Esophagus (tissue), 2 donors: ENCODE data around the gene AP2B1. TPM values are rescaled to one million over a fixed set of nuclear protein-coding genes. Genes with fewer than 3 reads are reported as not detected.
A peak's percentile ranks its signal among the peaks of the same experiment; 100 is the strongest.

Experiments
- H3K27ac ChIP-seq, 2 donors: one replicate each; pipeline ENCODE4 v1.5.1; 2013; ENCODE audit warnings: low read depth in 2 of 2, mild to moderate bottlenecking in 2 of 2, inconsistent platforms in 1 of 2, low read length in 1 of 2, moderate library complexity in 1 of 2
- H3K27me3 ChIP-seq, 2 donors: one replicate each; pipeline ENCODE4 v1.6.1; 2013; ENCODE audit warnings: low read length in 2 of 2, control low read depth in 1 of 2, mild to moderate bottlenecking in 1 of 2; ENCODE audit not compliant: insufficient read depth in 2 of 2, control insufficient read depth in 1 of 2
- H3K36me3 ChIP-seq, 2 donors: one replicate each; pipeline ENCODE4 v1.6.1; 2013; ENCODE audit warnings: low read length in 1 of 2; ENCODE audit not compliant: control insufficient read depth in 2 of 2, insufficient read depth in 2 of 2
- H3K4me1 ChIP-seq, 2 donors: one replicate each; pipeline ENCODE4 v1.6.1; 2013; ENCODE audit warnings: low read length in 1 of 2; ENCODE audit not compliant: control insufficient read depth in 2 of 2, insufficient read depth in 2 of 2
- H3K4me3 ChIP-seq, 2 donors: one replicate each; pipeline ENCODE4 v1.5.1; 2013; ENCODE audit warnings: low read length in 2 of 2, mild to moderate bottlenecking in 2 of 2, low read depth in 1 of 2, moderate library complexity in 1 of 2
- H3K9me3 ChIP-seq, 2 donors: one replicate each; pipeline ENCODE4 v1.6.1; 2013; ENCODE audit warnings: mild to moderate bottlenecking in 2 of 2, low read depth in 1 of 2, low read length in 1 of 2, moderate library complexity in 1 of 2; ENCODE audit not compliant: control insufficient read depth in 2 of 2, insufficient read depth in 1 of 2
- WGBS, 2 donors: extraction: QIAGEN DNeasy Blood & Tissue Kit; methylation state at CpG; one replicate each; pipeline ENCODE4 v1.1.7; 2013; 5-methylcytosine and 5-hydroxymethylcytosine counted together
- polyA plus RNA-seq, 2 donors: library from polyadenylated mRNA; stranded (reverse); fragments of 200-250 nt; gene quantifications; one replicate each; pipeline ENCODE4 v1.2.3, GENCODE V29; 2013
- donor health status: healthy with polysubstance abuse.
- donor health status: Bipolar disorder and iron deficiency.

AP2B1 gene
- 10 to 100 TPM; 13.2 to 14.3 TPM for polyA plus RNA-seq

- Histone ChIP-seq H3K4me3 (peak within 1 kb of the TSS; percentile 72 to 92), H3K27ac (peak within 1 kb of the TSS; percentile 86 to 96), H3K4me1 (no peaks in the 10 kb centered on the region), H3K27me3 (no peaks in the 10 kb centered on the region), H3K36me3 (no peaks in the 10 kb centered on the region), H3K9me3 (no peaks in the 10 kb centered on the region)
- WGBS, 2 donors = 0% methylated on average over 49 to 50 of the region's 50 CpGs
Observed at GRCh38 chr17:35587074-35587961, at the start of gene AP2B1. AP2B1 (plus strand) TSS chr17:35587322; CDS start chr17:35594031, 6,709 bp downstream.

- H3K4me3 ChIP-seq = peak within 1 kb of the TSS in 1 of 2 donors; percentile 13
- no peaks in the 10 kb centered on the region for H3K9me3 ChIP-seq
- no peaks in the 10 kb centered on the region for H3K4me1 ChIP-seq
- peak within 1 kb of the TSS; percentile 17 to 25 for H3K27ac ChIP-seq
- WGBS, 2 donors = 26 to 28% methylated on average over 2 of the region's 2 CpGs
- no peaks in the 10 kb centered on the region for H3K36me3 ChIP-seq
- no peaks in the 10 kb centered on the region for H3K27me3 ChIP-seq
Observed at GRCh38 chr17:35537601-35538141, 49.5 kb upstream of the AP2B1 start, which contains the start of gene SLFN12L. SLFN12L (minus strand) TSS chr17:35537678; CDS start chr17:35522364, 15,314 bp downstream.

GRCh38 chr17:35539659-35540026 lies 47.5 kb upstream of the AP2B1 start:
- Histone ChIP-seq H3K4me3 (no peak overlapping the region), H3K36me3 (no peaks in the 10 kb centered on the region), H3K9me3 (no peaks in the 10 kb centered on the region), H3K4me1 (no peaks in the 10 kb centered on the region), H3K27me3 (no peaks in the 10 kb centered on the region), H3K27ac (no peak overlapping the region)
- WGBS, 2 donors = 41 to 43% methylated on average over 5 of the region's 5 CpGs

GRCh38 chr17:35540589-35541404 lies 46.3 kb upstream of the AP2B1 start:
- 31 to 32% methylated on average over 8 of the region's 8 CpGs for WGBS, 2 donors
- Histone ChIP-seq H3K4me3 (peak overlapping the region; percentile 7 to 25), H3K9me3 (no peaks in the 10 kb centered on the region), H3K27me3 (no peaks in the 10 kb centered on the region), H3K4me1 (no peaks in the 10 kb centered on the region), H3K27ac (peak overlapping the region; percentile 27 to 50), H3K36me3 (no peaks in the 10 kb centered on the region)

- H3K4me1 ChIP-seq = no peaks in the 10 kb centered on the region
- 21 to 30% methylated on average over 1 of the region's 1 CpG for WGBS, 2 donors
- no peaks in the 10 kb centered on the region for H3K9me3 ChIP-seq
- no peak overlapping the region for H3K4me3 ChIP-seq
- no peak overlapping the region for H3K27ac ChIP-seq
- H3K36me3 ChIP-seq = no peaks in the 10 kb centered on the region
- no peaks in the 10 kb centered on the region for H3K27me3 ChIP-seq
Observed at GRCh38 chr17:35541434-35541833, 45.7 kb upstream of the AP2B1 start.

GRCh38 chr17:35542990-35543389 lies 44.1 kb upstream of the AP2B1 start:
- H3K9me3 ChIP-seq = no peaks in the 10 kb centered on the region
- H3K36me3 ChIP-seq = no peaks in the 10 kb centered on the region
- H3K4me1 ChIP-seq = no peaks in the 10 kb centered on the region
- no peaks in the 10 kb centered on the region for H3K27me3 ChIP-seq
- no peak overlapping the region for H3K4me3 ChIP-seq
- no peak overlapping the region for H3K27ac ChIP-seq

GRCh38 chr17:35543856-35544255 lies 43.3 kb upstream of the AP2B1 start:
- no peaks in the 10 kb centered on the region for H3K9me3 ChIP-seq
- 52 to 71% methylated on average over 1 of the region's 1 CpG for WGBS, 2 donors
- no peaks in the 10 kb centered on the region for H3K4me1 ChIP-seq
- no peaks in the 10 kb centered on the region for H3K36me3 ChIP-seq
- no peak overlapping the region for H3K4me3 ChIP-seq
- no peak overlapping the region for H3K27ac ChIP-seq
- no peaks in the 10 kb centered on the region for H3K27me3 ChIP-seq

- Histone ChIP-seq H3K9me3 (no peaks in the 10 kb centered on the region), H3K4me3 (no peak overlapping the region), H3K27ac (no peak overlapping the region), H3K4me1 (no peaks in the 10 kb centered on the region), H3K36me3 (no peaks in the 10 kb centered on the region), H3K27me3 (no peaks in the 10 kb centered on the region)
- WGBS, 2 donors = 54 to 73% methylated on average over 1 of the region's 1 CpG
Observed at GRCh38 chr17:35545150-35545549, 42.0 kb upstream of the AP2B1 start.

GRCh38 chr17:35546487-35546886 lies 40.6 kb upstream of the AP2B1 start:
- 68 to 77% methylated on average over 1 of the region's 1 CpG for WGBS, 2 donors
- Histone ChIP-seq H3K36me3 (no peaks in the 10 kb centered on the region), H3K27ac (no peak overlapping the region), H3K27me3 (no peaks in the 10 kb centered on the region), H3K4me3 (no peak overlapping the region), H3K4me1 (no peaks in the 10 kb centered on the region), H3K9me3 (no peaks in the 10 kb centered on the region)
